Medulla oblongata (tissue), 1 donor: ENCODE measurements around the gene CLIC3.

Source experiments
- DNase-seq: peaks from one replicate; pipeline ENCODE4 v3.0.0-alpha.2; 2015; ENCODE audit errors: extremely low spot score

CLIC3 gene

GRCh38 chr9:136964833-136965422, 31.4 kb downstream of the CLIC3 start:
- DNase-seq: no peak

- DNase-seq: no peak
Observed at GRCh38 chr9:136964171-136964689, 32.1 kb downstream of the CLIC3 start.

- no peak for DNase-seq
Observed at GRCh38 chr9:136963751-136964150, 32.6 kb downstream of the CLIC3 start.

- peak; percentile 70 for DNase-seq
Observed at GRCh38 chr9:136963341-136963740, 33.0 kb downstream of the CLIC3 start.

GRCh38 chr9:136962701-136963248, 33.6 kb downstream of the CLIC3 start:
- no peak for DNase-seq

GRCh38 chr9:136962163-136962562, 34.2 kb downstream of the CLIC3 start:
- DNase-seq: no peak

- DNase-seq: peak; percentile 52
Observed at GRCh38 chr9:136961279-136962065, 34.9 kb downstream of the CLIC3 start.

- DNase-seq: no peak
Observed at GRCh38 chr9:136960938-136961275, 35.5 kb downstream of the CLIC3 start.

- DNase-seq: no peak
Observed at GRCh38 chr9:136960212-136960937, 36.0 kb downstream of the CLIC3 start.

GRCh38 chr9:136958898-136959850, 37.2 kb downstream of the CLIC3 start:
- DNase-seq: no peak

GRCh38 chr9:136958473-136958872, 37.9 kb downstream of the CLIC3 start:
- no peak for DNase-seq

GRCh38 chr9:136957901-136958300, 38.5 kb downstream of the CLIC3 start:
- DNase-seq: no peak

- no peak for DNase-seq
Observed at GRCh38 chr9:136957461-136957860, 38.9 kb downstream of the CLIC3 start.

- DNase-seq: no peak
Observed at GRCh38 chr9:136956604-136957003, 39.8 kb downstream of the CLIC3 start.

- no peak for DNase-seq
Observed at GRCh38 chr9:136955943-136956335, 40.4 kb downstream of the CLIC3 start.

- DNase-seq: no peak
Observed at GRCh38 chr9:136955202-136955942, 41.0 kb downstream of the CLIC3 start.

GRCh38 chr9:136954270-136955083, 41.9 kb downstream of the CLIC3 start:
- DNase-seq: no peak

- DNase-seq: no peak
Observed at GRCh38 chr9:136953771-136954269, 42.5 kb downstream of the CLIC3 start.
